D721Med (cell line): Measurements from ENCODE around the gene RPL21.
"Not testable (repeated sequence)": the region's sequence is repeated elsewhere in the genome, so short reads cannot be mapped to it uniquely, and the experiment has no call there.

Source experiments
- DNase-seq: peaks from one replicate; pipeline ENCODE4 v3.0.0; 2011; ENCODE audit warnings: low spot score; ENCODE audit not compliant: insufficient read length
- FAIRE-seq: peaks from 2 replicates; lab custom pipeline; 2011; peaks lifted over from hg19 to GRCh38; lab: Jason Lieb, UNC
- TF ChIP-seq, protein P1 (sequence below): IDR thresholded peaks from 2 replicates; pipeline ENCODE4 v1.5.1; 2012; ENCODE audit warnings: mild to moderate bottlenecking, control low read depth; ENCODE audit not compliant: insufficient read depth; ENCODE audit errors: missing control alignments

Gene RPL21

DNA sequence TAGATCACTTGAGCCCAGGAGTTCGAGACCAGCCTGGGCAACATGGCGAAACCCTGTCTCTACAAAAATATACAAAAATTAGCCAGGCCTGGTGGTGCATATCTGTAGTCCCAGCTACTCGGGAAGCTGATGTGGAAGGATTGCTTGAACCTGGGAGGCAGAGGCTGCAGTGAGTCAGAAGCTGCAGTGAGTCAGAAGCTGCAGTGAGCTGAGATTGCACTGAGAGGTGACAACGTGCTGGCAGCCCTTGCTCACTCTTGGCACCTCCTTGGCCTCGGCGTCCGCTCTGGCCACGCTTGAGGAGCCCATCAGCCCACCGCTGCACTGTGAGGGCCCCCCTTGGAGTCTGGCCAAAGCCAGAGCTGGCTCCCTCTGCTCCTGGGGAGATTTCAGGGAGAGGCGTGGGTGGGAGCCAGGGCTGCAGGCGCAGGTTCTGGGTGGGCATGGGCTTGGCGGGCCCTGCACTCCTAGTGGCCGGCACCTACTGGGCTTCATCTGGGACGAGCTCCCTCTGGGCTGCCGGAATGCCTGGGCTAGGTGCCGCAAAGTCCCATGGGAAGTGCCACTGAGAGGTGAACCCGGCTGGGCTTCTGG is 39.5 kb upstream of the RPL21 start:
- no peak for FAIRE-seq
- DNase-seq: no peak
- TF ChIP-seq, protein P1, sequence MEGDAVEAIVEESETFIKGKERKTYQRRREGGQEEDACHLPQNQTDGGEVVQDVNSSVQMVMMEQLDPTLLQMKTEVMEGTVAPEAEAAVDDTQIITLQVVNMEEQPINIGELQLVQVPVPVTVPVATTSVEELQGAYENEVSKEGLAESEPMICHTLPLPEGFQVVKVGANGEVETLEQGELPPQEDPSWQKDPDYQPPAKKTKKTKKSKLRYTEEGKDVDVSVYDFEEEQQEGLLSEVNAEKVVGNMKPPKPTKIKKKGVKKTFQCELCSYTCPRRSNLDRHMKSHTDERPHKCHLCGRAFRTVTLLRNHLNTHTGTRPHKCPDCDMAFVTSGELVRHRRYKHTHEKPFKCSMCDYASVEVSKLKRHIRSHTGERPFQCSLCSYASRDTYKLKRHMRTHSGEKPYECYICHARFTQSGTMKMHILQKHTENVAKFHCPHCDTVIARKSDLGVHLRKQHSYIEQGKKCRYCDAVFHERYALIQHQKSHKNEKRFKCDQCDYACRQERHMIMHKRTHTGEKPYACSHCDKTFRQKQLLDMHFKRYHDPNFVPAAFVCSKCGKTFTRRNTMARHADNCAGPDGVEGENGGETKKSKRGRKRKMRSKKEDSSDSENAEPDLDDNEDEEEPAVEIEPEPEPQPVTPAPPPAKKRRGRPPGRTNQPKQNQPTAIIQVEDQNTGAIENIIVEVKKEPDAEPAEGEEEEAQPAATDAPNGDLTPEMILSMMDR: no peak

DNA sequence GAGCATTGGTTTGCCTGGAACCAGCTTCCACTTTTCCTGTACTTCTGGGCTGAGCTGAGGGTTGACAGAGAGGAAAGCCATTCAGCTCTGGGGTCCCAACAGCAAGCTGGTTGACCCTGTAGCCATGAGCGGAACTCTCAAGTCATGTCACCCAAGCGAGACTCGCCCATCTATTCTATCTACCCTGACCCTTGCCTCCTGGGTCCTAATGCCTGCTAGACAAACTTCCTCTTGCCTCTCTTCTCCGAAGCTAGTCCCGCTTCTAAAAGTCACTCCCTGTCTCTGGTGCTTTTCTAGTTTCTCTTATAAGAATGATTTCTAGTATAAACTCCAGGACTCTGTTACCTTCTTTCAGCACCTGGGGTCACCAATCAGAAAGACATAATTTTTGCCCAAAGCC is 38.0 kb upstream of the RPL21 start:
- not testable (repeated sequence) for DNase-seq, FAIRE-seq

- FAIRE-seq, DNase-seq: not testable (repeated sequence)
Observed at GRCh38 chr13:27217791-27218190, 33.6 kb upstream of the RPL21 start.

DNA sequence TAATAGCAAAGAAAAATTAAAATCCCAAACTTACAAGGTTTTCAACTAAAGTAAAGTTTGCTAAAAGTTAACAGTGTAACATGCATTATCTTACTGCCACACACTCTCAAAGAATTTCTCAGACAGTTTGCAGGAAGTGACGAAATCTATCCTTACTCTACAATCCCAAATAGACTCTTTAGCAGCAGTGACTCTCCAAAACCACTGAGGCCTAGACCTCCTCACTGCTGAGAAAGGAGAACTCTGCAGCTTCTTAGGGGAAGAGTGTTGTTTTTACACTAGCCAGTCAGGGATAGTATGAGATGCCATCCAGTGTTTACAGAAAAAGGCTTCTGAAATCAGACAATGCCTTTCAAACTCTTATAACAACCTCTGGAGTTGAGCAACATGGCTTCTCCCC is 32.5 kb upstream of the RPL21 start:
- FAIRE-seq, DNase-seq: not testable (repeated sequence)

DNA sequence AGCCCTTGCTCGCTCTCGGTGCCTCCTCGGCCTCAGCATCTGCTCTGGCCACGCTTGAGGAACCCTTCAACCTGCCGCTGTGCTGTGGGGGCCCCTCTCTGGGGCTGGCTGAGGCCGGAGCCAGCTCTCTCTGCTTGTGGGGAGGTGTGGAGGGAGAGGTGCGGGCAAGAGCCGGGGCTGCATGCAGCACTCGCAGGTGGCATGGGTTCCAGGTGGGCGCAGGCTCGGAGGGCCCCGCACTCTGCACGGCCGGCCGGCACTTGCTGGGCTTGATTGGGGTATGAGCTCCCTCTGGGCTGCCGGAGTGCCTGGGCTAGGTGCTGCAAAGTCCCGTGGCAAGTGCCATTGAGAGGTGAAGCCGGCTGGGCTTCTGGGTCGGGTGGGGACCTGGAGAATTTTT is 31.7 kb upstream of the RPL21 start:
- DNase-seq: no peak
- no peak for FAIRE-seq
- TF ChIP-seq, protein P1: no peak

- FAIRE-seq, DNase-seq: not testable (repeated sequence)
Observed at GRCh38 chr13:27222100-27222499, 29.3 kb upstream of the RPL21 start.

DNA sequence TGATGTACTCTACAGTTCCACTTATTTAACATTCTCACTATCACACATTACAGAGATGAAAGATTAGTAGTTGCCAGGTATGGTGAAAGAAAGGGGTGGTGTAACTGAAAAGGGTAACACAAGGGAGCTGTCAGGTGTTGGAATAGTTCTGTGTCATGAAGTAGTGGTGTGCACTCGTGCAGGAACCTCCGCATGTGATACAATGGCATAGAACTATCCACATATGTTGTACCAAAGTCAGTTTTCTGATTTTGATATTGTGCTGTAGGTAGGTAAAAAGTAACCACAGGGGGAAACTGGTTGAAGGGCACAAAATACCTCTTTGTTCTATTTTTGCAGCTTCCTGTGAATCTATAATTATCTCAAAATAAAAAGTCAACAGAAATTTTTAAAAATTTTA is 24.4 kb upstream of the RPL21 start:
- FAIRE-seq (no peak), DNase-seq (no peak)
- TF ChIP-seq, protein P1: no peak

GRCh38 chr13:27228131-27228530 is 23.2 kb upstream of the RPL21 start:
- DNase-seq (no peak), FAIRE-seq (no peak)
- TF ChIP-seq, protein P1: no peak

DNA sequence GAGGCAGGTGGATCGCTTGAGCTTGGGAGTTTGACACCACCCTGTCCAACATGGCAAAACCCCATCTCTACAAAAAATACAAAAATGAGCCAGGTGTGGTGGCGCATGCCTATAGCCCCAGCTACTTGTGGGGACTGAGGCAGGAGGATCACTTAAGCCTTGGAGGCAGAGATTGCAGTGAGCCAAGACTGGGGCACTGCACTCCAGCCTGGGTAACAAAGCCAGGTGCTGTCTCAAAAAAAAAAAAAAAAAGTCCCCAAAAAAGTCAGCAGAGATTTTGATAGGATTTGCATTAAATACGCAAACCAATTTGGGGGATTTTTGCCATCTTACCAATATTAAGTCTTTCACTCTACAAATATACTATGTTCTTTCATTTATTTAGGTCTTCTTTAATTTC is 21.7 kb upstream of the RPL21 start:
- no peak for DNase-seq
- TF ChIP-seq, protein P1: no peak
- no peak for FAIRE-seq
